Breast epithelium (tissue), 3 donors: ENCODE results near the gene MBNL3.

Source experiments
- CTCF ChIP-seq, 3 donors: fragments of 450-650 bp; IDR thresholded peaks; one replicate each; pipeline ENCODE4 v1.5.1; 2016 to 2017; ENCODE audit warnings: antibody characterized with exemption in 3 of 3, mild to moderate bottlenecking in 3 of 3, moderate library complexity in 3 of 3
- POLR2A ChIP-seq: fragments of 450-650 bp; IDR thresholded peaks from one replicate; pipeline ENCODE4 v1.6.1; 2016; ENCODE audit warnings: antibody characterized with exemption, mild to moderate bottlenecking, moderate library complexity
- POLR2AphosphoS5 ChIP-seq, 3 donors: sonication (generic); formaldehyde crosslinking; IDR thresholded peaks; one replicate each; pipeline ENCODE4 v1.6.1; 2017; ENCODE audit warnings: antibody characterized with exemption in 3 of 3

GRCh38 chrX:132353430-132353829, 135.4 kb downstream of the MBNL3 start:
- TF ChIP-seq POLR2A (no peak), CTCF (IDR thresholded peaks at IDR 0.05) (no peak), POLR2AphosphoS5 (IDR thresholded peaks at IDR 0.05) (no peak)
